Loucy (cell line): ENCODE measurements around the gene C16orf74.

Experiments used
- EZH2phosphoT487 ChIP-seq: fragments of 200-600 bp; IDR thresholded peaks from 2 replicates; pipeline ENCODE4 v1.6.1; 2018; ENCODE audit warnings: antibody characterized with exemption, mild to moderate bottlenecking, moderate library complexity, borderline replicate concordance
- TF ChIP-seq, protein P1 (sequence below): fragments of 200-600 bp; sonication (generic); conservative IDR thresholded peaks from 2 replicates; pipeline ENCODE4 v1.5.1; 2014; ENCODE audit warnings: mild to moderate bottlenecking, antibody characterized with exemption, low read length

- TF ChIP-seq, protein P1, sequence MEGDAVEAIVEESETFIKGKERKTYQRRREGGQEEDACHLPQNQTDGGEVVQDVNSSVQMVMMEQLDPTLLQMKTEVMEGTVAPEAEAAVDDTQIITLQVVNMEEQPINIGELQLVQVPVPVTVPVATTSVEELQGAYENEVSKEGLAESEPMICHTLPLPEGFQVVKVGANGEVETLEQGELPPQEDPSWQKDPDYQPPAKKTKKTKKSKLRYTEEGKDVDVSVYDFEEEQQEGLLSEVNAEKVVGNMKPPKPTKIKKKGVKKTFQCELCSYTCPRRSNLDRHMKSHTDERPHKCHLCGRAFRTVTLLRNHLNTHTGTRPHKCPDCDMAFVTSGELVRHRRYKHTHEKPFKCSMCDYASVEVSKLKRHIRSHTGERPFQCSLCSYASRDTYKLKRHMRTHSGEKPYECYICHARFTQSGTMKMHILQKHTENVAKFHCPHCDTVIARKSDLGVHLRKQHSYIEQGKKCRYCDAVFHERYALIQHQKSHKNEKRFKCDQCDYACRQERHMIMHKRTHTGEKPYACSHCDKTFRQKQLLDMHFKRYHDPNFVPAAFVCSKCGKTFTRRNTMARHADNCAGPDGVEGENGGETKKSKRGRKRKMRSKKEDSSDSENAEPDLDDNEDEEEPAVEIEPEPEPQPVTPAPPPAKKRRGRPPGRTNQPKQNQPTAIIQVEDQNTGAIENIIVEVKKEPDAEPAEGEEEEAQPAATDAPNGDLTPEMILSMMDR: no peak
- no peak for TF ChIP-seq EZH2phosphoT487
Measured at GRCh38 chr16:85749771-85750145, 1.1 kb downstream of the C16orf74 start.
